ENCODE measurements around the gene RAB35. TPM values are rescaled to one million over a fixed set of nuclear protein-coding genes. Genes with fewer than 3 reads are reported as not detected.

Gene RAB35
- total RNA-seq, 8 experiments from 2014 or later: 21.8 to 33.2 (median 25.7) TPM

DNA sequence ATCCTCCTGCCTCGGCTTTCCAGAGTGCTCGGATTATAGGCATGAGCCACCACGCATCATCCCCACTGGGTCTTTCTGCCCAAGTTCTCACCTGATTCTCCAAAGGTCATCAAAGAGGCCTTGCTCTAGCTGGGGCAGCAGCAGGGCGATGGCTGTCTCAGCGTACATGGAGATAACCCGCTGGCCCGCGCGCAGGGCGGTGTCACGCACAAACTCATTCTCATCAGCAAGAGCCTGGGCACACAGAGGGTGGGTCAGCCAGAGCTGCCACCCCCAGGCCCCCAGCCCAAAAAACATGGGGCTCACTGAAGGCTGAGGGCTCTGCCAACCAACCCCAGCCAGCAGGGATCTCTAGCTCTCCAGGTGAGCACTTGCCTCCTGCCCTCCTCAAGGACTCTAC, 27.7 kb upstream of the RAB35 start:
- Histone ChIP-seq H3K4me1 (replicated peaks in 1 of 2) (no peaks in the 10 kb centered on the region), H3K27ac (no peak overlapping the region), H3K4me3 (no peak overlapping the region)
- no peak for ATAC-seq (replicated peaks in 6 of 8)
- WGBS, 10 experiments: 96 to 100% (median 100%) methylated on average over 1 to 11 of the region's 11 CpGs; no CpG with 5 or more reads in 6 of the 10 experiments
- in situ Hi-C loops (cut with MboI; ENCODE audit: low pct_unique_long_range_greater_than_20kb in 2 of 9, low sequenced_read_pairs in 9 of 9, unreplicated experiment in 9 of 9): no loop called here

DNA sequence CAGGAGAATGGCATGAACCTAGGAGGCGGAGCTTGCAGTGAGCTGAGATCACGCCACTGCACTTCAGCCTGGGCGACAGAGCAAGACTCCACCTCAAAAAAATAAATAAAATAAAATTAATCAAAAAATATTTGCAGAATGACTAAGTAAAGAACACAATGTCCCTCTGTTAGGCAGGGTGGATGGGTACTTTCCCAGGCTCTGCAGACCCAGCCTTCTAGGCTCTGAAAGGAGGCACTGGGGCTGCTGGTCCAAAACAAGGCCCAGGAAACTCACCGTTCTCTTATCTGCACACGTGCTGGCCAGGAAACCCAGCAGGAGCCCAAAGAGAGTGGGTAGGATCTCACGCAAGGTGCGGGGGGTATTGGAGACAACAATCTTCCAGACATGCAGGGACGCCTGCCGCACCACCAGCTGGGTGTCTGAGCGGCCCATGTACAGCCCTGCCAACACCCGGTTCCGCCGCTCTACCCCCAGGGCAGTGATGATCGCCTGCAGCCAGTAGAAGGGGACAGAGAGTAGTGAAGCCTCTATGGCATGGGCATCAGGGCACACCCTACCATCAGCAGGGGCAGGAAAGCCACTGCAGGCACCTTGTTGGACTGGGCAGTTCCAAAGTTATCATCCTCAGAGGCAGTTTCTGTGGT, 25.8 kb upstream of the RAB35 start:
- ATAC-seq (replicated peaks in 6 of 8): no peak
- Histone ChIP-seq H3K4me3 (no peak overlapping the region), H3K4me1 (replicated peaks in 1 of 2) (no peaks in the 10 kb centered on the region), H3K27ac (no peak overlapping the region)
- in situ Hi-C loops (cut with MboI; ENCODE audit: low pct_unique_long_range_greater_than_20kb in 2 of 9, low sequenced_read_pairs in 9 of 9, unreplicated experiment in 9 of 9): no loop called here
- 80 to 100% (median 100%) methylated on average over 2 to 7 of the region's 14 CpGs; no CpG with 5 or more reads in 2 of the 10 experiments for WGBS, 10 experiments

DNA sequence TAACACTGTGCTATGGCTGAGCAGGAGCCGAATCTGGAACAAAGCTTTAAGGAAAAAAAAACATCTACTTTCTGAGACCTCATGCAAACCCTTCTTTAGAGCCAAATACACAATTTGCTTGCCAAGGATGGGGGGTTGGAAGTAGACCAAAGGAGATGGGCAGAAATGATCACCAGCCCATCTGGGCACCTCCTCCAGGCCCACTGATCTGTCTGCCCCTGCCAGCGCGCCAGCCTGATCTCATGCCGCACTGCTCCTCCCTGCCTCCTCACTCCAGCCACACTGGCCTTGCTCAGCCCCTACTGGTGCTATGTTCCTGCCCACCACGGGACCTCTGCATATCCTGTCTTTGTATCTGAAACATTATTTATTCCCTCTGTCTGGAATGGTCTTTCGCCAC, 24.8 kb upstream of the RAB35 start:
- no peak for ATAC-seq (replicated peaks in 6 of 8)
- 80 to 100% (median 100%) methylated on average over 1 to 5 of the region's 6 CpGs; no CpG with 5 or more reads in 3 of the 10 experiments for WGBS, 10 experiments
- no peak overlapping the region for H3K4me3 ChIP-seq
- in situ Hi-C loops (cut with MboI; ENCODE audit: low pct_unique_long_range_greater_than_20kb in 2 of 9, low sequenced_read_pairs in 9 of 9, unreplicated experiment in 9 of 9): no loop called here
- no peak overlapping the region for H3K27ac ChIP-seq
- no peaks in the 10 kb centered on the region for H3K4me1 ChIP-seq (replicated peaks in 1 of 2)

DNA sequence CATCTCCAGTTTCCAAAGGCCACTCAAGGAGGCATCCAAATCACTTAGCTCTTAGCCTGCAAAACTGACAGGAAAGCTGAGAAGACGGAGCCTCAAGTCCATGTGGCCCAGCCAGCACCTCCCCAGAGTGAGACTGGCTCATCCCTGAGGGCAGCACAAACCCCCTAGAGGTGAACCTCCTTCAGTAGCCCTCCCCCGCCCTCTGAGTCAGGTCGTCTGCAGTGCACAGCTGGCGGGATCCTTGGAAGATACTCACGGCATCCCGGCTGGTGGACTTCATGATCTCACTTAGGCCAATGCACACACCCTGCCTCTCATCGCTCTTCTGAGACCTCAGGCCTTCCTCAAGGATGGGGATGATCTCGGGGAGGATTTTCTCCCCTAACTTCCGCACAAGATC, 24.1 kb upstream of the RAB35 start:
- H3K4me1 ChIP-seq (replicated peaks in 1 of 2): no peaks in the 10 kb centered on the region
- ATAC-seq (replicated peaks in 6 of 8): no peak
- 80 to 100% (median 90%) methylated on average over 1 to 4 of the region's 9 CpGs; no CpG with 5 or more reads in 5 of the 10 experiments for WGBS, 10 experiments
- no peak overlapping the region for H3K27ac ChIP-seq
- H3K4me3 ChIP-seq: no peak overlapping the region
- in situ Hi-C loops (cut with MboI; ENCODE audit: low pct_unique_long_range_greater_than_20kb in 2 of 9, low sequenced_read_pairs in 9 of 9, unreplicated experiment in 9 of 9): no loop called here

DNA sequence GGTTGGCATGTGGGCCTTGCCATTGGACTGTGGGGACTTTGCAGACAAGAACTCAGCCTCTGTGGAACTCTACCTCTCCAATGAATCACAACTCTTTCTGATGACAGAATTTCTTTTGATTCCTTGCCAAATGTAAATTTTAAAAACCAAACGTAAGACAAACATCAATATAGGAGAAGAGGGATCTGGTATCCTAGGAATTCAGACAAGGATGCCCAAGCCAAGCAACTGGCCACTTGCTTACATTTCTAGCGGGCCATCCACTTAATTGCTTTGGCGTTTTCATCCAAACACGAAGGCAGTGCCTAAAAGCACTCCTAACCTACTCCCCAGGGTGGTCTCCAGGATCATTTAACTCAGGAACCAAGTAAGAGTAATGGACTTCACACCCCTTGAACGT, 23.4 kb upstream of the RAB35 start:
- no peaks in the 10 kb centered on the region for H3K4me1 ChIP-seq (replicated peaks in 1 of 2)
- in situ Hi-C loops (cut with MboI; ENCODE audit: low pct_unique_long_range_greater_than_20kb in 2 of 9, low sequenced_read_pairs in 9 of 9, unreplicated experiment in 9 of 9): no loop called here
- 73 to 100% (median 92%) methylated on average over 1 to 5 of the region's 5 CpGs; no CpG with 5 or more reads in 3 of the 10 experiments for WGBS, 10 experiments
- H3K27ac ChIP-seq: no peak overlapping the region
- no peak overlapping the region for H3K4me3 ChIP-seq
- no peak for ATAC-seq (replicated peaks in 6 of 8)

DNA sequence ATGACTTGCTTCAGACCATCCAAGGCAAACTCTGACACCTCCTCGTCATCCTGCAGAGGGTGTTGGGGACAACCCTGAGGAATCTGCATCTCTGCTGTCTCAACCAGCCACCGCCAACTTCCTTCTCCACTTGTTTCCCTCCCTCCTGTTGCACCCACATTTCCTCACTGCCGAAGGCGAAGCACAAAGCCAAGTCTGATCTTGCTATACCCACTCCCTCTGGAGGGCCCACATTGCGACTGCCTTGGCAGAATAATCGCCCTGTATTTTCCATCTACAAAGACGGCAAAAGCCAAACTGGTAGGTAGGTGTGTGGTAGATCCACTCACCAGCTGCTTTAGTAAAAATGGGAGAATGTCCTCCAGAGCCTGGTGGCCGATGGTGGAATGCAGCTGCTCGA, 21.8 kb upstream of the RAB35 start:
- H3K4me1 ChIP-seq (replicated peaks in 1 of 2): no peaks in the 10 kb centered on the region
- in situ Hi-C loops (cut with MboI; ENCODE audit: low pct_unique_long_range_greater_than_20kb in 2 of 9, low sequenced_read_pairs in 9 of 9, unreplicated experiment in 9 of 9): no loop called here
- ATAC-seq (replicated peaks in 6 of 8): no peak
- H3K4me3 ChIP-seq: no peak overlapping the region
- H3K27ac ChIP-seq: no peak overlapping the region
- 89 to 100% (median 93%) methylated on average over 1 to 9 of the region's 9 CpGs; no CpG with 5 or more reads in 3 of the 10 experiments for WGBS, 10 experiments

DNA sequence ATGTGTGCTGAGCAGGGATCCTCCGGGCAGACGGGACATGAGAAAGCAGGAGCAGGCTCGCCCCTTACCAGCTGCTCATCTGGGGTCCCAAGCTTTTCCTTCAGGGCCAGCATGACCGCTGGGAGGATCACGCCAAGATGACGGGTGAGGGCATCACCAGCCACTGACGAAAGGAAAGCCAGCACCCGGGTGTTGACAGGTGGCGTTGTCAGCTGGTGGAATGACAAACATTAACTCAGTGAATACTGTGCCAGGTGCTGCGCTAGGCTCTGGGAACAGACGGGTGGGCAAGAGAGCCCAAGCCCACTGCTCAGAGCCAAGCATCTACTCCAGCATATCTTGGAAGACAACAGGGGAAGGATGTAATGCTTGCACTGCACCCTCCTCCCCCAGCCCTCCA, 21.3 kb upstream of the RAB35 start:
- in situ Hi-C loops (cut with MboI; ENCODE audit: low pct_unique_long_range_greater_than_20kb in 2 of 9, low sequenced_read_pairs in 9 of 9, unreplicated experiment in 9 of 9): no loop called here
- WGBS, 10 experiments: 50 to 98% (median 81%) methylated on average over 2 to 6 of the region's 11 CpGs; no CpG with 5 or more reads in 7 of the 10 experiments
- no peak overlapping the region for H3K4me3 ChIP-seq
- no peak for ATAC-seq (replicated peaks in 6 of 8)
- no peaks in the 10 kb centered on the region for H3K4me1 ChIP-seq (replicated peaks in 1 of 2)
- H3K27ac ChIP-seq: no peak overlapping the region

DNA sequence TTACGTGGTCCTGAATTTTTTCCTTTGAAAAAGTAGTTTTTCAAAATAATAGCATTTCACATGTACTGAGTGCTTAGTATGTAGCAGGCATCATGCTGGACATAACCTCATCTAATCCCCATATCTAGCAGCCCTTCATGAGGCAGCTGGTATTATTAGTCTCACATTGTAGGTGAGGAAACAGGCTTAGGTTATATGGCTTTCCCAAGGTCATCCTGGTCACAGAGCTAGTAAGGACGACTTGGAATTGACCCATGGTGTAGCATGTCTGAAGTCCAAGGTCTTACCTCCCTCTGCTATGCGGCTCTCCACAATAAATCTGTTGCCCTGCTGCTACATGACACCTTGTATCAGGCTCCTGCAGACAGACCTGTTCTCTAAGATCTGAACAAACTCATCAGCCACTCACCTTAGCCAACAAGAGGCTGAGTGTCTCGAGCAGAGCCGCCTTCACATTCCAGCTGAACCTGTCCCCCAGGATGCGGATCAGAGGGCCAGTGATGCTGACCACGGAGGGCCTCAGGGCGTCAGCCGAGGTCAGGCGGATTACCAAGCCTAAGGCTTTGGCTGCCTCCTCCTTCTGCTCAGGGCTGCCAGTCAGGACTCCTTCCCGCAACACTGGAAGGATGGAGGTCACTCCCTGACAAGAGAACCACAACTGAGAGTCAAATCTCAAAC, 19.7 kb upstream of the RAB35 start:
- Histone ChIP-seq H3K4me3 (no peak overlapping the region), H3K4me1 (replicated peaks in 1 of 2) (no peaks in the 10 kb centered on the region), H3K27ac (no peak overlapping the region)
- ATAC-seq (replicated peaks in 6 of 8): no peak
- in situ Hi-C loops (cut with MboI; ENCODE audit: low pct_unique_long_range_greater_than_20kb in 2 of 9, low sequenced_read_pairs in 9 of 9, unreplicated experiment in 9 of 9): no loop called here
- WGBS, 10 experiments: 57 to 100% (median 89%) methylated on average over 1 to 6 of the region's 11 CpGs

DNA sequence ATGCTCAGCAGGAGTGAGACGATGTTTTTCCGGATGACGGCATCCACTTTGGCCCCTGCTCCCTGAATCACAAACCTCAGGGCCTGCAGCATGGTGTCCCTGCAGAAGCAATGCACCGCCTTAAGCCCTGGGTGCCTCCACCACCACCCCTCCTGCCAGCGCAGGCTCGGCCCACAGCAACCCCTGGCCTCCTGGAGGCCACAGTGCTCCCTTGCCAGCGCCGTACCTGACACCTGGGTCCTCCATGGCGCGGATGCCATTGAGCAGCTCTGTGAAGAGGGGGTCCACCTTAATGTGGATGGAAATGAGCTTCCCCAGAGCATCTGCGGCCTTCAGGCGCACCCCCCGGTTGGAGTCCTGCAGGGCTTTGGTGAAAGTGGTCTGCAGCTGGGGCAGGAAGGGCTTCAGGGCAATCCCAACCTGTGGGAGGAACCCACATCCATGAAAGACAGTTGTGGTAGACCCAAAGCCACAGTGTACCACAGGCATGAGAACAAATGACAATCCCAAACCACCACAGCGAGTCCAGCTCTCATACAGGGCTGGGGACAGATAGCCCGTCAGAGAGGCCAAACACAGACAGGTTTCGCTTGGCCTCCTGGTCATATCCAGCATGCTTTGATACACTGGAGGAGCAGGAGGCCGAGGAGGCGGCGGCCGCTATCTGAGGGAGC, 17.9 kb upstream of the RAB35 start:
- 90 to 100% (median 98%) methylated on average over 2 to 10 of the region's 20 CpGs; no CpG with 5 or more reads in 5 of the 10 experiments for WGBS, 10 experiments
- H3K27ac ChIP-seq: no peak overlapping the region
- no peak for ATAC-seq (replicated peaks in 6 of 8)
- in situ Hi-C loops (cut with MboI; ENCODE audit: low pct_unique_long_range_greater_than_20kb in 2 of 9, low sequenced_read_pairs in 9 of 9, unreplicated experiment in 9 of 9): no loop called here
- no peak overlapping the region for H3K4me3 ChIP-seq
- H3K4me1 ChIP-seq (replicated peaks in 1 of 2): no peaks in the 10 kb centered on the region

DNA sequence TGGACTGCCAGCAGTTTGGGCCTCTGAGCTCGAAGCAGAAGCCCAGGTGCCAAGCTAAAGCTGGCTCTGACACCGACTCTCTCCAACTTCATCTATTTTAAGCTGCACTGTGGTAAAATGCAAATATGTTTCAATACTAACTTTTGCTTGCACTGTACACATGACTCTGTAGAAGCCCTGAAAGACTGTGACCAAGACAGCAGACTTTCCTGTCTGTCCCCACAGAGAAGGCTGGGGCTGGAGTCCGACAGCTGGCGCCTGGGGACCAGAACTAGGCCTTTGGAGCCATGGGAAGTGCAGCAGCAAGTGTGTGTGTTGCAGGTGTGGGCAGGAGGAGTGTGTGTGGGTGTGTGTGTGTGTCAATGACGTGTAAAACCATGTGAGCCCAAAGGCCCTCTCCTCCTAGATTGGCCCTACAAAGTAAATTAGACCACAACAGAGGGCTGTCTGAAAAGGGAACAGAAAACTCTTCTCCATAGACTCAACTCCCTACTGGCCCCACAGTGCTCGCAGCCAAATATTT, 16.4 kb upstream of the RAB35 start:
- in situ Hi-C loops (cut with MboI; ENCODE audit: low pct_unique_long_range_greater_than_20kb in 2 of 9, low sequenced_read_pairs in 9 of 9, unreplicated experiment in 9 of 9): no loop called here
- 80 to 100% (median 100%) methylated on average over 1 to 3 of the region's 6 CpGs; no CpG with 5 or more reads in 5 of the 10 experiments for WGBS, 10 experiments
- H3K4me1 ChIP-seq (replicated peaks in 1 of 2): no peaks in the 10 kb centered on the region
- no peak overlapping the region for H3K27ac ChIP-seq
- ATAC-seq (replicated peaks in 6 of 8): peak in 2 of 8 experiments; percentile 32 to 35
- H3K4me3 ChIP-seq: no peak overlapping the region

DNA sequence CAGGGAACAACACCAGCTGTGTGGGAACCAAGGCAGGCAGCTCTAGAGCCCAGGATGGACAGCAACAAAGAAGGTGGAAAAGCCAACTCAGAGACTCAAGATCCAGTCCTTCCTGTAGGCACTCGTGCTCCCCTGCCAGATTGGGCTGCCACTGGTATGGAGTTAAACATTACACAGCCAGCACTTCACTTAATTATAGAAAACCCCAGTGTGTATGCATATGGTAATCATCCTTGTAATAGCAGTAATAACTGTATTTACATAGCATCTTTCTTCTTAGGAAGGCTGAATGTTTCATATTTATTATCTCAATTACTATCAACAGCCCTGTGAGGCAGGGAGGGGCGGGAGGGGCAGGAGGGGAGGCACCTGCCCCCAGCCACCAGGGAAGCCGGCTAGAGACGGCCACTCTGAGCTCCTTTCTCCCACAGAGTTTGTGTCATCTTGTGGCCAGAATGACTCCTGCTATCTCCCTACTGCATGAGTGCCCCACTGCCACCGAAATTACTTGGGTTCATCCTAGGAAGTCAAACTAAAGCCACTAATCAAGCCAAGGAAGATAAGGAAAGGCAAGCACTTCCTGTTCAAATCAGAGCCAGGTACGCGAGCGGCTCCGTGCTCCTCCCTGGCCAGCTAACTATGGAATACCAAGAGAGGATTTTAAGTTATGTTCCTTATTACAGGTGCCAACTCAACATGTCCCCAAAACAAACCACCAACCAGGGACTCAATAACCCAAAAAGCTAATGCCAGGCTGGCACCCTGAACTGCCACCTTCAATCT, 15.7 kb upstream of the RAB35 start:
- Histone ChIP-seq H3K4me3 (no peak overlapping the region), H3K27ac (no peak overlapping the region), H3K4me1 (replicated peaks in 1 of 2) (no peaks in the 10 kb centered on the region)
- in situ Hi-C loops (cut with MboI; ENCODE audit: low pct_unique_long_range_greater_than_20kb in 2 of 9, low sequenced_read_pairs in 9 of 9, unreplicated experiment in 9 of 9): no loop called here
- ATAC-seq (replicated peaks in 6 of 8): peak in 2 of 8 experiments; percentile 59 to 76
- 69 to 100% (median 81%) methylated on average over 1 to 7 of the region's 9 CpGs; no CpG with 5 or more reads in 4 of the 10 experiments for WGBS, 10 experiments

DNA sequence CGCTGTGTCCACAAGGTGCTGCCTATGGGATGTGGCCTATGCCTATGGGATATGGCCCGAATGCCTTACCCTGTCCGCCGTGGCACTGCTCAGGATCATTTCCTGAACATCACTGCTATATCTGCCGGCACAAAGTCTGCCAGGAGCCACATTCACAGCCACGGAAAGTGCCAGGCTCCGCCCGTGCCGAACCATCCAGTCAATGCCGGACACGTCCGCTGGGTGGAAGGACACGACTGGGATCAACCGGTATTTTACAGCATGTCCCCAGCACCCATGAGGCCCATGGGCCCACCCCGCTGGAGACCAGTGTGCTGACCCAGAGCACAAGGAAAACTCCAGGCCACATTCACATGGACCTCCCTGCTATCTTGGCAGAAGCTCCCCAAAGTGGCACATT, 14.6 kb upstream of the RAB35 start:
- WGBS, 10 experiments: 94 to 100% methylated on average over 3 to 4 of the region's 15 CpGs; no CpG with 5 or more reads in 8 of the 10 experiments
- ATAC-seq (replicated peaks in 6 of 8): no peak

More for the DNA sequence above, 14.6 kb upstream of the RAB35 start:
- H3K4me3 ChIP-seq: no peak overlapping the region
- H3K4me1 ChIP-seq (replicated peaks in 1 of 2): peaks cover 0 to 8% of the 10 kb centered on the region in 2 donors
- in situ Hi-C loops (cut with MboI; ENCODE audit: low pct_unique_long_range_greater_than_20kb in 2 of 9, low sequenced_read_pairs in 9 of 9, unreplicated experiment in 9 of 9): no loop called here
- no peak overlapping the region for H3K27ac ChIP-seq
